NCI-H748 (cell line): ENCODE results near the gene MAN2A1.
"Not testable (repeated sequence)": the region's sequence is repeated elsewhere in the genome, so short reads cannot be mapped to it uniquely, and the experiment has no call there.

Experiments used
- DNase-seq: peaks from one replicate; lab custom pipeline; 2025; ENCODE audit not compliant: unreplicated experiment; lab: John Stamatoyannopoulos, UW

Gene MAN2A1

DNA sequence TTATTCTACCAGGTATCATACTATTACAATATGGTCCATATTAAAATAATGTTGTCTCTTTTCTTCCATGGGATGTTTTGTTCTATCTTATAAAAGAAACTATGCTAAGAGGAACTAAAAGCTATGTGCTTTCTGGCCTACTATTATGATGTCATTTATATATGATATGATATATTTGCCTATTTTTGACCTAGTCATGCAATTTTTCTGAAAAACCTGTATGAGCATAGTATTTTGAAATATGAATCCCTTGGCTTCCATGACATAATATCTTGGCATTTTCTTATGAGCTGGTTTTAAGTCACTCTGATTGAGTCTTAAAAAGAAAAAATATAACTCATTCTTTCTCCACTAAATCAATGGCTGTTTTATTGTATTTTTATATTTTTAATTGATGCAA, 60.7 kb downstream of the MAN2A1 start:
- no peak for DNase-seq

DNA sequence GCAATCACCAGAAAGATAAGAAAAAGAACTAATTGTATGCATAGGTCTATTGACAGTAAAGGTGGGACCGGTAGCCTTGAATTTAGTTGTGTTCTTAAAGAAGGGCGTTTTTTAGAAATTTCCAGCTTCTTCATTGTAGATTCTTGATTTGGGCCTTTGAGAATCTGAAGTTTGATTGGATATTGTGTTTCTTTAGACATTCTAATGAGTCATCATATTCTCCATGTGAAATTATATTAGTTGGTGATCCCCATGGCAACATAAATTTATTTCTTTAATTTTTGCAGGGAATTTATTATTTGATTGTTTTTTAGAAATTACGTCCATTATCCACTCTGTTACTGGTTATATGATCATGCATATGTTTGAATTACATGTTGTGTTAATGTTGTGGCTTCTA, 63.6 kb downstream of the MAN2A1 start:
- no peak for DNase-seq

DNA sequence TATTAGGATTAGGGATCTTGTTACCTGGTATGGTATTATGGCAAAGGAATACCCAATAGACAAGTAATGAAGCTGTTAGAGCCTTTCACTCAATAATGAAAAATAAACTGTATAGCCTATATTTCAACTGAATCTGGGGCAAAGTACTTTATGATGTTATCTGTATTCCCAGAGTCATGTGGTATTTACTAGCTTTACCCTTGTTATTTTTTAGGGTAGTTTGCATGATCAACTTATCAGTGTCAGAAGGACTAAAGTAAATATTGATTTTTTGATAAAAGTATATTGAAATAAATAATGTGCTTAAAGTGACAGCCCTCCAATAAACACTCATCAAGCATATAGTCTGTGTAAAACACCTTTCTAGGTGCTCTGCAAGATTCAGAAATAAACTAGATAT, 64.6 kb downstream of the MAN2A1 start:
- DNase-seq: no peak

DNA sequence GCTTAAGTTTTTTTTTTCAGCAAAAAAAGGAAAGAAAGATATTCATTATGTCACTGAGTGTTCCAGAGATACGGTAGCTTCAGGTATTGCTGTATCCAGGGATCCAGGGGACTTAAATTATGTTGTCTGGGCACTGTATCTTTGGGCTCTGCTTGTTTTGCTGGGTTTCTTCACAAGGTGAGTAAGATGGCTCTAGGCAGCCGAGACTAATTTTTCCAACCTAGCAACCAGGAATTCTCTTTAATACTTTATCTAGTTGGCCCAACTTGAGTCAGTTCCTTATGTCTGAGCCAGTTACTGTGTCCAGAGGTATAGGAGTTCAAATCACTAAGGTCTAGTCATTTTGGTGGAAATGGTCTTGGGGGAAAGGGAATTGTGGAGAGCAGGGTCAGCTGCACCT, 66.0 kb downstream of the MAN2A1 start:
- no peak for DNase-seq

DNA sequence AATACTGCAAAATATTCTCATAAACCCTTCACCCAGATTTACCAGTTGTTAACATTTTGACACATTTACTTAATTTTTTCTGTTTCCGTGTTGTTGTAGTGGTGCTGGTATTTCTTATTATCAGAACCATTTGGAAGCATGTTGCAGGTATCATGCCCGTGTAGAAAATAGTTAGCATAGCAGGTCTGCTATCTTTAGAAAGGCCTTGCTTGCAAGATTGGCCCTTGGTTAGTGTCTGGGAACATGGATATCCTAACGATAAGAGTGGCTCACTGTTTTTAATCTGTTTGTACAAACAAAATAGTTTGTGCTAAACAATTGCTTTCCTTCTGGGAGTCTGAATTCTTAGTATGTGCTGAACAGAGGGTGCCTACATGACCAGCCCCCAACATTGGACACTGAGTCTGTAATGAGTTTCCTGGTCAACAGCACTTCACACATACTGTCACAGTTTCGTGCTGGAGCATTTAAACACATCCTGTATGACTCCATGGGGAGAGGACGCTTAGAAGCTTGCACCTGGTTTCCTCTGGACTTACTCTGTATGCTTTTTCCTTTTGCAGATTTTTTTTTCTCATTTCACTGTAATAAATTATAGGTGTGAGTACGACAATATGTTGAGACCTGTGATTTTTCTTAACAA, 66.9 kb downstream of the MAN2A1 start:
- no peak for DNase-seq

DNA sequence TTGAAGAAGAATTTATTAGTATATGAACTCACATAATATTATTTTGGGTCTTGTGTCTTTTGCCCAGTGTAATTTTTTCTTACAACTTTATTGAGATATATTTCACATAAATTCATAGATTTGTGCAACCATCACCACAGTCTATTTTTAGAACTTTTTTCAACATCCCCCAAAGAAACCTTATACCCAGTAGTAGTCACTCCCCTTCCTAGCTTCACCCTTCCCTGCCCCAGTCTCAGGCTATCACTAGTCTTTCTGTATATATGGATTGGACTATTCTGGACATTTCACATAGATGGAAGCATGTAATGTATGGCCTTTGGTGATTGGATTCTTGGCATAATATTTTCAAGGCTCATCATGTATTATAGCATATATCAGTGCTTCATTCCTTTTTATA, 67.8 kb downstream of the MAN2A1 start:
- no peak for DNase-seq

GRCh38 chr5:109759306-109759705, 69.6 kb downstream of the MAN2A1 start:
- DNase-seq: no peak

DNA sequence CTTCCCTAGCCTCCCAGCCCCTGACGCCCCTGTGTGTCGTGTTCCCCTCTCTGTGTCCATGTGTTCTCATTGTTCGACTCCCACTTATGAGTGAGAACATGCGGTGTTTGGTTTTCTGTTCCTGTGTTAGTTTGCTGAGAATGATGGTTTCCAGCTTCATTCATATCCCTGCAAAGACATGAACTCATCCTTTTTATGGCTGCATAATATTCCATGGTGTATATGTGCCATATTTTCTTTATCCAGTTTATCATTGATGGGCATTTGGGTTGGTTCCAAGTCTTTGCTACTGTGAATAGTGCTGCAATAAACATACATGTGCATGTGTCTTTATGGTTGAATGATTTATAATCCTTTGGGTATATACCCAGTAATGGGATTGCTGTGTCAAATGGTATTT, 70.4 kb downstream of the MAN2A1 start:
- DNase-seq: not testable (repeated sequence)

- DNase-seq: no peak
These were observed 73.1 kb downstream of the MAN2A1 start for GRCh38 chr5:109762821-109763220.

DNA sequence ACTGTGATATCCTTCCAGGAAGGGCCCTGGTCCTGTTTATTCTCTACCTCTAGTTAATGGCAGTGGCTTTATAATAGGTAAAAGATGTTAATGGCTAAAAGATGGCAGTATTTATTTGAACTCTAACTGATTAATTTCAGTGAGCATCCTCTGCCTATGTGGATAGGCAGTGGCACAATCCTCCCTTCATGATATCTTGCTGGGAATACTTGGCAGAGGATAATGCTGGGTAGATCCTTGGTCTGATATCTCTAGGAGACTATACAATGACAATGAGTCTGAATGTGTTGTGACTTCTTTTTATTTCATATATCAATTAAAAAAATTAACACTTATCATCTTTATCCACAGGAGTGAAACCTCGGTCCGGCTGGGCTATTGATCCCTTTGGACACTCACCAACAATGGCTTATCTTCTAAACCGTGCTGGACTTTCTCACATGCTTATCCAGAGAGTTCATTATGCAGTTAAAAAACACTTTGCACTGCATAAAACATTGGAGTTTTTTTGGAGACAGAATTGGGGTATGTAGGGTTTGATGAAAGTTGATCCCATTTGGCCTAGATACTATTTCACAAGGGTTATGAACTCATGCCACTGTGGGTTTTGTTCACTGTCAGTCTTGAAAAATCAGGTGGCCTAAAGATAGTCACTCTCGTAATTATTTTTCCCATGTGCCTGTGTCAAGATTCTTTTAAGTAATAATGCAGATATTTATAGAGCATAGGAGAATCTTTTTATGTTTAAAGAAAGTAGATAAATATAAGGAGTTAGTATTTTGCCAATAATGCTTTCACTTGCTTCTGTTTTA, 77.7 kb downstream of the MAN2A1 start:
- DNase-seq: no peak

DNA sequence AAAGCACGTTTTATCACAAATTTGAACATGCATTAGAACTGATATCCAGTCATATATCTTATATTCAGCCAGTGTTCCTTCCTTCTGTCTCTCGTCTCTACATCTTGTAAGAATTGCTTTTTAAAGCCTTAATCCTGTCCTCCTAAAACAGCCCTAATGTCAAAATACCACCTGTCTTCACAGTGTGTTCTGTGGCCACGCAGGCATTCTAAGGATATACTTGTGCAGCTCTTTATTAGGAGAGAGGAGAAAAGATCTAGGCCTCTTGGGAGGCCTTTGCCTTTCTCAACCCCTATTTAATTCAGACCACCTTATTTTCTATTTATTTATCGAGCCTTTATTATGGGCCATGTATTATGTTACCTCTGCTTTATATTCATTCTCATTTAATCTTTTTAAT, 78.3 kb downstream of the MAN2A1 start:
- no peak for DNase-seq

DNA sequence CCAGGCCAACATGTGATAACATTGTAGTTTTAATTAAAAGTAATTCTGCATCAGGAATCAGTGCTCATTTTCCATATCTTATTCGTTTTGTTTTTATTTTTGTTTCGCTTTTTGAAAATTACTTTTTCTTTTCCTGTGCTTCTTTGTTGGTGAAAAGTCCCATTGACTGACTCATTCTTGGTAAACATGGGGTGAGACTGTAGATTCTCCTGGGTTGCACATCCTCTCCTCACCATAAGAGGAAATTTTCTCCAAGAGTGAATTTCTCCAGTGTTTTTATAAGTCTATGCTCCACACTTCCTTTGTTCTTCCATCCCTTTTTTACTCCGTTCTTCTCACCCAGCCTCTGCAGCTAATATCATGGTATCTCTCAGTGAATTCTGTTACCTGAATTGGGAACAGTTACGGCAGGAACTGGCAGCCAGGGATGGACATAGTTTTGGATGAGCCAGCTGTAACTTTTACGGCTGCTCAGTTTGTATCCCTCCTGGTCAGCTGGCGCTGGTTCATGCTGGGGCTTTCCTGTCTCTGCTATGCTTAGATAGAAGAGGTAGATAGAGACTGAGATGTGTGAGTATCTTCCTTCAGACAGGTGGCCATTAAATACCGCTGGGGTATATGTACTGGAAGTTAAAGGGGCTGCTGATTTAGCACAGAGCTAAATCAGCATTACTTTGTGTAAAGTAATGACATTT, 80.0 kb downstream of the MAN2A1 start:
- no peak for DNase-seq

DNA sequence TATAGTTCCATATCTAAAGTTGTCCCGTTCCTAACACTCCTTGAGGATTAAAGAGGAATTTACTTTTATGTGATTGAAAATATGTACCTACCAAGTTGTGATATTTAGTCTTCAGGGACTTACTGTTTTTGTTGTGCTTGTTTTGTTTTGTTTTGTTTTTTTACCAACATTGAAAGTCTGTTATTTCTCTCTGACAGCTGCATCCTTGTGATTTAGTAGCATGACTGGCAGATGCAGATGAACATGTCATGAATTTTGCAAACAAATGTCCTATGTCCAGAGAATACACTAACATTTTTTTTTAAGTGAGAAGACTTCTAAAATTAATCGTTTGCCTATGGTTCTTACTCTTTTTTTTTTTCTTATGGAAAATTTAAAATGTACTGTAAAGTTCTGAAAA, 85.4 kb downstream of the MAN2A1 start:
- no peak for DNase-seq

GRCh38 chr5:109779036-109779735, 89.5 kb downstream of the MAN2A1 start:
- DNase-seq: no peak

DNA sequence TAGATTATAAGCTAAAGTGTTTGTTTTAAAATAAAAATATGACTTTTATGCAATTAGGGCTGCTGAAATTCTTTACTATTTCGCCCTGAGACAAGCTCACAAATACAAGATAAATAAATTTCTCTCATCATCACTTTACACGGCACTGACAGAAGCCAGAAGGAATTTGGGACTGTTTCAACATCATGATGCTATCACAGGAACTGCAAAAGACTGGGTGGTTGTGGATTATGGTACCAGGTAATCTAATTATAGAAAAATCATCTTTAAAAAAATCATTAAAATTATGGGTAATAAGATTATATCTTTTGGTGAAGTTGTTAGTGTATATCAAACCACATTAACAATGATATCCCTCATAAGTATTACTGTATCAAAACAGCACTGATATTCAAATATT, 95.0 kb downstream of the MAN2A1 start:
- DNase-seq: no peak

- no peak for DNase-seq
These were observed 96.6 kb downstream of the MAN2A1 start for GRCh38 chr5:109786206-109786855.

DNA sequence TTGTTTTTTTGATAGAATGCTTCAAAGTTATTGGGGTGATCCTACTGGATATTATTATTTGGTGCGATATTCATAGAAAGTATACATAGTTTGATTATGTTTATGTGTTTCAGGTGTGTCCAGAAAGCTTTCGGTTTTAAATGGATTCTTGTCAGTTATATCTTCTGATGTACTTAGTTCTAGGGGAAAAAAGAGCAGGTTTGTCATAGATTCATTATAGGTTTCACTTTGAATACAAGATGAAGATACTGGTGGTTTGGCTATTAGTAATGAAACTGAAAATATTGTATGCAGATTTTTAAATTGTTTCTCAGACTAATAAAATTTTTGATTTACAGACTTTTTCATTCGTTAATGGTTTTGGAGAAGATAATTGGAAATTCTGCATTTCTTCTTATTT, 98.9 kb downstream of the MAN2A1 start:
- DNase-seq: no peak

DNA sequence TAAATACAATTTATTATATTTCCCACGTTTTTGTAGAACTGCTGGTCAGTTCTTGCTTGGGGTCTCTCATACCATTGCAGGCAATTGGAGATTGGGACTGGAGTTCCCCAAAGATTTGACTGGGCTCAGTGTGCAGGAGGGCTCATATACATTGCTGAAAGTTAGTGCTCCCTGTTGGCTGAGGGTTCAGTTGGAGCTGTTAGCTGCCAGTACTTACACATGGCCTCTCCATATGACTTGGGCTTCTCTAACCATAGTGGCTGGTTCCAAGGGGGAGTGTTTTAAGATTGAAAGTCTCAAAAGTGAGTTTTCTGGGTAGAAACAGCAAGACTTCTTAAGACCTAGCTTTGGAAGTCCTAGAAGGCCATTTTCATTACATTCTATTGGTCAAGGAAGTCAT, 102.9 kb downstream of the MAN2A1 start:
- no peak for DNase-seq

- no peak for DNase-seq
These were observed 114.1 kb downstream of the MAN2A1 start for GRCh38 chr5:109803854-109804253.

- no peak for DNase-seq
These were observed 115.7 kb downstream of the MAN2A1 start for GRCh38 chr5:109805472-109805871.

DNA sequence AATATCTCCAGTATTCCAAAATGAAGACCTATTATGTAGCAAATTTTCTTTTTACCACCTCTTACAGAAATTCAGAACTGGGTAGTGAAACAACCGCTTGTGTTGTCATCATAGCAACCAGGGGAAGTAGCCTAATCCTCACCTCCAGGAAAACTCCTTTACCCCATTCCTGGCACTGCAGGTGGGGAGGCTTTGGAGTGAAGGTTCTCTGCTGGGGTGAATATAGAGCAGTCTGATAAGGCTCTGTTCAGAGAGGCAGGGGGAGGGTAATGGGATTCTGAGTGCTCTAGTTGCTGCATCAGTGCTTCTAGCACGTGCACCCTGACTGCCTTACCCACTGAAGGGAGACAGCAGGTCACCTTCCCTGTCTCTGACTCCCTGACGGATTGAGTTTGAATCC, 116.2 kb downstream of the MAN2A1 start:
- DNase-seq: no peak
